NCI-H748 treated with DMSO at 0.1 percent for 48 hours (cell line): ENCODE measurements around the gene LYRM4.

ENCODE experiments used
- DNase-seq: peaks from one replicate; lab custom pipeline; 2025; lab: John Stamatoyannopoulos, UW

LYRM4 gene

GRCh38 chr6:5280920-5281319, 20.2 kb upstream of the LYRM4 start:
- no peak for DNase-seq

GRCh38 chr6:5279891-5280338, 19.2 kb upstream of the LYRM4 start:
- DNase-seq: no peak

- DNase-seq: no peak
Observed at GRCh38 chr6:5278565-5279120, 17.9 kb upstream of the LYRM4 start.

- no peak for DNase-seq
Observed at GRCh38 chr6:5278047-5278446, 17.3 kb upstream of the LYRM4 start.

- no peak for DNase-seq
Observed at GRCh38 chr6:5277589-5277988, 16.8 kb upstream of the LYRM4 start.

GRCh38 chr6:5276581-5276980, 15.8 kb upstream of the LYRM4 start:
- DNase-seq: no peak

- no peak for DNase-seq
Observed at GRCh38 chr6:5275497-5275896, 14.7 kb upstream of the LYRM4 start.

- no peak for DNase-seq
Observed at GRCh38 chr6:5274231-5274630, 13.5 kb upstream of the LYRM4 start.

GRCh38 chr6:5271926-5272325, 11.2 kb upstream of the LYRM4 start:
- no peak for DNase-seq

- no peak for DNase-seq
Observed at GRCh38 chr6:5270093-5270680, 9.4 kb upstream of the LYRM4 start.

- DNase-seq: no peak
Observed at GRCh38 chr6:5266423-5266822, 5.7 kb upstream of the LYRM4 start.

GRCh38 chr6:5261545-5262109, 877 bp upstream of the LYRM4 start:
- no peak for DNase-seq

- DNase-seq: peak; percentile 62
Observed at GRCh38 chr6:5260111-5260620, 584 bp downstream of the LYRM4 start.

- DNase-seq: no peak
Observed at GRCh38 chr6:5259428-5259827, 1.3 kb downstream of the LYRM4 start.

GRCh38 chr6:5257400-5257799, 3.4 kb downstream of the LYRM4 start:
- no peak for DNase-seq

GRCh38 chr6:5256952-5257351, 3.8 kb downstream of the LYRM4 start:
- DNase-seq: no peak

- DNase-seq: no peak
Observed at GRCh38 chr6:5250911-5251310, 9.8 kb downstream of the LYRM4 start.

GRCh38 chr6:5250451-5250850, 10.3 kb downstream of the LYRM4 start:
- DNase-seq: no peak

- no peak for DNase-seq
Observed at GRCh38 chr6:5249451-5250122, 11.2 kb downstream of the LYRM4 start.

- no peak for DNase-seq
Observed at GRCh38 chr6:5248302-5249098, 12.2 kb downstream of the LYRM4 start.

- DNase-seq: no peak
Observed at GRCh38 chr6:5247201-5247600, 13.5 kb downstream of the LYRM4 start.
